ENCODE results near the gene KLHL25. TPM values are rescaled to one million over a fixed set of nuclear protein-coding genes. Genes with fewer than 3 reads are reported as not detected.
A peak's percentile ranks its signal among the peaks of the same experiment; 100 is the strongest.

The KLHL25 gene
- total RNA-seq, 1 donor from 2014 or later = 45.1 TPM

DNA sequence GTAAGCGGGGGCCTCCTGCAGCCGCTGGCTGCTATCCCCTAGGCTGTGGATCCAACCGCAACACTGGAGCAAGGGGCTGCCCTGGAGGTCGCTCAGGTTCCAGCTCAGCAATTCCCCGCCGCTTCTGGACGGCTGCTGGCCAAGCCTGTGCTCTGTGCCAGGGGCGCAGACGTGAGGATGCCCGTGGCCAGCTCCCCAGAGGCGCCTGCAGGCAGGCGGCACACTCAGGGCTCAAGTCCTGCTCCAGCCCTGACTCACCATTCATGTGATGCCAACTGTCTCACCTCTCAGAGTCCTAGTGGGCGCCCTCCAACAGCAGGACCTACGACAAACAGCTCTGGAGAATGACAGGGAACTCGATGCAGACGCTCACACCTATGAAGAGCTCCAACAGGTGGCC, 31.6 kb downstream of the KLHL25 start:
- Mint-ChIP-seq H3K27me3 (ENCODE audit: unreplicated experiment) (peaks cover 10% of the 10 kb centered on the region), H3K36me3 (ENCODE audit: unreplicated experiment) (no peaks in the 10 kb centered on the region), H3K4me1 (ENCODE audit: low read depth, unreplicated experiment) (peaks cover 38% of the 10 kb centered on the region), H3K4me3 (ENCODE audit: unreplicated experiment) (peak overlapping the region; percentile 2), H3K9me3 (ENCODE audit: unreplicated experiment) (peaks cover 14% of the 10 kb centered on the region), H3K27ac (ENCODE audit: unreplicated experiment) (peak overlapping the region; percentile 35)
- TF ChIP-seq, protein P1, sequence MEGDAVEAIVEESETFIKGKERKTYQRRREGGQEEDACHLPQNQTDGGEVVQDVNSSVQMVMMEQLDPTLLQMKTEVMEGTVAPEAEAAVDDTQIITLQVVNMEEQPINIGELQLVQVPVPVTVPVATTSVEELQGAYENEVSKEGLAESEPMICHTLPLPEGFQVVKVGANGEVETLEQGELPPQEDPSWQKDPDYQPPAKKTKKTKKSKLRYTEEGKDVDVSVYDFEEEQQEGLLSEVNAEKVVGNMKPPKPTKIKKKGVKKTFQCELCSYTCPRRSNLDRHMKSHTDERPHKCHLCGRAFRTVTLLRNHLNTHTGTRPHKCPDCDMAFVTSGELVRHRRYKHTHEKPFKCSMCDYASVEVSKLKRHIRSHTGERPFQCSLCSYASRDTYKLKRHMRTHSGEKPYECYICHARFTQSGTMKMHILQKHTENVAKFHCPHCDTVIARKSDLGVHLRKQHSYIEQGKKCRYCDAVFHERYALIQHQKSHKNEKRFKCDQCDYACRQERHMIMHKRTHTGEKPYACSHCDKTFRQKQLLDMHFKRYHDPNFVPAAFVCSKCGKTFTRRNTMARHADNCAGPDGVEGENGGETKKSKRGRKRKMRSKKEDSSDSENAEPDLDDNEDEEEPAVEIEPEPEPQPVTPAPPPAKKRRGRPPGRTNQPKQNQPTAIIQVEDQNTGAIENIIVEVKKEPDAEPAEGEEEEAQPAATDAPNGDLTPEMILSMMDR (IDR thresholded peaks at IDR 0.05; ENCODE audit: partially characterized antibody, unreplicated experiment) = no peak
- DNase-seq = no peak

DNA sequence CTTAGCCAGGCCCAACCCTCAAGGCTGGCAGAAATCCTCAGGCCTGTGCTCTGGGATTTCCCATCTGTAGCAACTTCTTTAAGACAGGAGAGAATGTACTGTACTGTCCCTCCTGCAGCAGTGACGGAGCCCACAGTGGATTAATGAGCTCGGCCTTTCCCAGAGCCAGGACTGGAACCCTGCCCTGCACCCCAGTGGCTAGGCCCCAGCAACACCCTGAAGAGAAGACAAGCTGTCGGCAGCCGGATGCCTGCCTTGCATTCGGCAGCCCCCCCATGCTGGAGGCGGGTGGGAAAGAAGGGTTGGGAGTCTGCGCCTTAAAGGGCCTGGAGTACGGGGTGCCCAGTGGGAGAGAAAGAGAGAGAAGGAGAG, 32.0 kb downstream of the KLHL25 start:
- Mint-ChIP-seq H3K4me1 (ENCODE audit: low read depth, unreplicated experiment) (peaks cover 38% of the 10 kb centered on the region), H3K9me3 (ENCODE audit: unreplicated experiment) (peaks cover 14% of the 10 kb centered on the region), H3K27me3 (ENCODE audit: unreplicated experiment) (peaks cover 12% of the 10 kb centered on the region), H3K4me3 (ENCODE audit: unreplicated experiment) (peak overlapping the region; percentile 14), H3K36me3 (ENCODE audit: unreplicated experiment) (no peaks in the 10 kb centered on the region), H3K27ac (ENCODE audit: unreplicated experiment) (peak overlapping the region; percentile 43)
- no peak for DNase-seq
- TF ChIP-seq, protein P1 (IDR thresholded peaks at IDR 0.05; ENCODE audit: partially characterized antibody, unreplicated experiment) = no peak

DNA sequence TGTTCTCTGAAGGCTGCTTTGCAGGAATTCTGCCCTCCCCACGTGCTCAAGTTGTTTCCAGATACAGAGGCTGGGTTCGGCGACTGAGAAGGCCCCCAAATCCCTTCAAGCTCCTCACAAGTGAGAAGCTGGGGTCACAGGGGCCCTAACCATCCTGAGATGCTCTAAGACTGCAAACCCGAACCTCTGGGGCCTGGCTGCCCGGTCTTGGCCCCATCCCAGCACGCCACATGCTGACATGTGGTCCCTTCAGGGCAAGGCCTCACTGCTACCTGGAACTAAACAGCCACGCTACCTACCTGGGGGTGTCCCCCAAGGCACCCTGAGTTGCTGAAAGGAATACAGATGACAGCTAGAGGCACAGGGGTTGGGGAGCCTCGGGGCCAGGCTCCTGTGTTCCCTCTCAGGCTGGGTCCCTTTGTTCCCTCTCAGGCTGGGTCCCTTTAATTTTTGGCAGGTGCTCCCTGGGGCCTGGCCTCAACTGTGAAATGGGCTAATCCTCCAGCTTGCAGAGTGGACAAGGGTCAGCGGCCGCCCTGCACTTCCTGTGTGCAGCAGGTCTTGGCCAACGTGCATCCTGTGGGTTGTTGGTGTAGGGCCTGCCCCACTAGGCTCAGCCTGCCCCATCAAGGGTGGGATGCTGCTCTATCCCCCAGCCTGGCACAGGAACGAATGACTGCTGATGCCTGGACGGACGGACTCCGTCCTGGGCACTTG, 32.5 kb downstream of the KLHL25 start:
- TF ChIP-seq, protein P1 (IDR thresholded peaks at IDR 0.05; ENCODE audit: partially characterized antibody, unreplicated experiment) = no peak
- Mint-ChIP-seq H3K4me1 (ENCODE audit: low read depth, unreplicated experiment) (peaks cover 38% of the 10 kb centered on the region), H3K27ac (ENCODE audit: unreplicated experiment) (peak overlapping the region; percentile 43), H3K27me3 (ENCODE audit: unreplicated experiment) (peaks cover 12% of the 10 kb centered on the region), H3K36me3 (ENCODE audit: unreplicated experiment) (no peaks in the 10 kb centered on the region), H3K9me3 (ENCODE audit: unreplicated experiment) (peaks cover 15% of the 10 kb centered on the region), H3K4me3 (ENCODE audit: unreplicated experiment) (no peak overlapping the region)
- no peak for DNase-seq

DNA sequence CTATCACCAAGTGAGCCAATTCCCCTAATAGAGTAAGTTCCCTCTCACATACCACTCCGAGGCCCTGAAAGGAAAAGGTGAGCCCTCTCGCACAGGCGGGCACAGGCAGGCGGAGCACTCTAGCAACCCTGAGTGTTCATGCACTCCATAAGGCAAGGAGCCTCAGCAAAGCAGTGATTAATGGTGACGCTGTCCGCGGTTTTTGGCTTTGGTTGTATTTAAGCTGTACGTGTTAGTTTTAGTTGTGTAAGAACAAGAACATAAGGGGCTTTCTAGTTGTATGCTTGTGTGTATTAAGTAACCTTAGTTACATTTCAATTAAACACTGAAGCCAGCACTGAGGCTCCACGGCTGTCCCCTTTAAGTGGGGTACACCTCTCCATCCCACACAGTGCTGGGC, 33.1 kb downstream of the KLHL25 start:
- TF ChIP-seq, protein P1 (IDR thresholded peaks at IDR 0.05; ENCODE audit: partially characterized antibody, unreplicated experiment) = no peak
- Mint-ChIP-seq H3K27me3 (ENCODE audit: unreplicated experiment) (peaks cover 12% of the 10 kb centered on the region), H3K36me3 (ENCODE audit: unreplicated experiment) (no peaks in the 10 kb centered on the region), H3K4me3 (ENCODE audit: unreplicated experiment) (peak overlapping the region; percentile 34), H3K9me3 (ENCODE audit: unreplicated experiment) (peaks cover 14% of the 10 kb centered on the region), H3K4me1 (ENCODE audit: low read depth, unreplicated experiment) (peaks cover 37% of the 10 kb centered on the region), H3K27ac (ENCODE audit: unreplicated experiment) (peak overlapping the region; percentile 62)
- DNase-seq = no peak

DNA sequence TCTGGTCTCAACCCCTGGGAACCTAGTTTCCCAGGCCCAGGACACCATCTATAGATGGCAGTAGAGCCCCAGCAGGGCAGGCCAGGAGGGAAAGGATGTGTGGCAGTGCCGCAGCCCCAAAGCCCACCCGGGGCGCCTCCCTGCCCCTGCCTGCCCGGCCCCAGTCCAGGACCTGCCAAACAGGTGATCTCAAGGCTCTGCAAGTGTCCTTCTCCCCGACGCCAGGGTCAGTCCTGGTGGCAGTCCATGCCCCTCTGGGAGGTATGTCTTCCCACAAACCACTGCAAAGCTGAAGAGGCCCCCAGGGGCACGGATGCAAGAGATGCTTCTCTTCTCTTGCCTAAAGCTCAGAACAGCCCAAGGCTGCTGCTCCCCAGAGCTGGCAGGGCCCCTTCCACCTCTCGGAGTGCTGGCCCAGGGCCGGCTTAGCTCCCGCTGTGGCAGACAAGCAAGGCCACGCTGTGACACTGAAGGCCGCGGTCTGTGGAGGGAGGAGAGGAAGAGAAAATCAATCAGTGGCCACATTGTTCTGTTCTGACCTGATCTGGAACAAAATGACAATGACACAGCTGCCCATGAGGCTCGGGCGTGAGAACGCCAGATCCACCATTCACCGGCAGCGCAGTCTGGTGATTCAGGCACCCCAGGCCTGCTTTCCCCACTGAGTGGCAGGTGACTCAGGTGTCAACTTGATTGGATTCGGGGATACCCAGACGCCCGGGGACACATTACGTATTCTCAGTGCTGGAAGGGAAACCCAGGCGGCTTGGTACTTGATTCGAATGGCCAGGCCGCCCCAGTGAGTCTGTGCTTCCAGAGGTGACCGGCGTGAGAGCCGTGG, 34.0 kb downstream of the KLHL25 start:
- TF ChIP-seq, protein P1 (IDR thresholded peaks at IDR 0.05; ENCODE audit: partially characterized antibody, unreplicated experiment) = no peak
- H3K36me3 Mint-ChIP-seq (ENCODE audit: unreplicated experiment) = no peaks in the 10 kb centered on the region
- H3K27ac Mint-ChIP-seq (ENCODE audit: unreplicated experiment) = peak overlapping the region; percentile 43
- no peak overlapping the region for H3K4me3 Mint-ChIP-seq (ENCODE audit: unreplicated experiment)
- peak; percentile 21 for DNase-seq
- H3K4me1 Mint-ChIP-seq (ENCODE audit: low read depth, unreplicated experiment) = peaks cover 29% of the 10 kb centered on the region
- peaks cover 12% of the 10 kb centered on the region for H3K9me3 Mint-ChIP-seq (ENCODE audit: unreplicated experiment)
- peaks cover 12% of the 10 kb centered on the region for H3K27me3 Mint-ChIP-seq (ENCODE audit: unreplicated experiment)
